Erythroblast (primary cell): ENCODE data around the gene CDADC1.

Source experiments
- GATA1 ChIP-seq: IDR thresholded peaks from 2 replicates; pipeline ENCODE4 v1.6.1; 2011; ENCODE audit warnings: low read depth, mild to moderate bottlenecking, control low read depth, low read length, moderate library complexity
- POLR2A ChIP-seq: IDR thresholded peaks from 2 replicates; pipeline ENCODE4 v1.6.1; 2011; ENCODE audit warnings: mild to moderate bottlenecking, low read length

- no peak for TF ChIP-seq POLR2A
- TF ChIP-seq GATA1 = no peak
Measured at GRCh38 chr13:49248622-49249002, 887 bp downstream of the CDADC1 start.
